Measurements from ENCODE around the gene ZRANB3. TPM values are rescaled to one million over a fixed set of nuclear protein-coding genes. Genes with fewer than 3 reads are reported as not detected.
"Not testable (repeated sequence)": the region's sequence is repeated elsewhere in the genome, so short reads cannot be mapped to it uniquely, and the experiment has no call there.

ZRANB3 gene
- total RNA-seq, 1 experiment from 2014 or later = 13.6 TPM

DNA sequence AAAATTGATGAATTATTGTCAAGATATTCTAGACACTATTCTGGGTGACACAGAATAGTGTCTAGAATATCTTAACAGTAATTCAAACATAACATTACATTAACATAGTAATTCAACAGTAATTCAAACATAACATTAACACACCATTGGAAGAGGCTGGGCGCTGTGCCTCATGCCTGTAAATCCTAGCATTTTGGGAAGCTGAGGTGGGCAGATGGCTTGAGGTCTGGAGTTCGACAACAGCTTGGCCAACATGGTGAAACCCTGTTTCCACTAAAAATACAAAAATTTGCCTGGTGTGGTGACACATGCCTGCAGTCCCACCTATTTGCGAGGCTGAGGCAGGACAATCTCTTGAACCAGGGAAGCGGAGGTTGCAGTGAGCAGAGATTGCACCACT lies 195.8 kb downstream of the ZRANB3 start:
- no peak for DNase-seq (ENCODE audit: low spot score)

DNA sequence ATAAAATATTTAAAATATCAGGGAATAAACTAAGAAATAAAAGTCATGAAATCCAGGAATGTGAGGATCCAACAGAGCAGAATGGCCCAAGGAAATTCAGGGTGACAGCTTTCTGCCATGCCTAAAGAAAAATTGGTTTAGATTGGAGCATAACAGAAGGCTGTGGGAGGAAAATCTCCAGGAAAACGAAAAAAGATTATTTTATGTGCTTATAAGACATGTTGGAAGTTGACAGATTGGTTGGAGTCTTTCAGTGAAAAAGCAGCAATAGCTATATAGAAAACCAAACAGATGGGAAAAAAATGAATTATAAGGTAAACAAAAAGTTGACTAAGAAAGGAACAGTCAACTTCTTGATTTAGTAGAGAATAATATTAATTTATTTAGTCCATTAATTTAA lies 203.9 kb downstream of the ZRANB3 start:
- no peak for DNase-seq (ENCODE audit: low spot score)

DNA sequence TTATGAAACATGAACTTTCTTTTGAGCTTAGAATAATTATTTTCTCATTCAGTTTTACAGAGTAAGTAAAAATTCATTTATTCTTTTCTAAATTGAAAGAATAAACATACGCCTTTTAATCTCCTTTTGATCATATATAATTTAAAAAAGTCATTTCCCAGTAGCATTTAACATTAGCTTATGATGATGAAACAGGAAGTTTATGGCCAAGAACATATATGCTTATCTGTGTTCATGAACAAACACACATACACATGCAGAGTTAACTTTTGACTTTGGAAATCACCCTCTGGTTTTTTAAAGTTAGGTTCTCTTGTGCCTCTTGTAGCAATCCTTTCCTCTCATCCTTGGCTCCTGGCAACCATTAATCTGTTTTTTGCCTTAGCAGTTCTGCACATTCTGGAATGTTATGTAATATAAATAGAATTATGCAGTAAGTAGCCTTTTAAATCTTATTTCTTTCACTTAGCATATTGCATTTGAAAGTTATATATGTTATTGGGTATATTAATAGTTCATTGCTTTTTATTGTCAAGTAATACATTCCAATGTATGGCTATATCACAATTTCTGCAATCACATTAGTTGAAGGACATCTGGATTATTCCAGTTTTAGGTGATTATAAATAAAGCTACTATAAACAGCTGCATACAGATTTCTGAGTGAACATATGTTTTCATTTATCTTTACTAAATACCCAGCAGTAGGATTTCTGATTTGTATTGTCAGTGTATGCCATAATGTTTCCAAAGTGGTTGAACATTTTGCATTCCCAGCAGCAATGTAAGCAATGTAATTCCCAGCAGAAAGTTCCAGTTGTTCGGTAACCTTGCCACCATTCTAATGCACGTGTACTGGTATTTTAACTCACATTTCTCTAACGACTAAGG lies 210.3 kb downstream of the ZRANB3 start:
- no peak for DNase-seq (ENCODE audit: low spot score)

DNA sequence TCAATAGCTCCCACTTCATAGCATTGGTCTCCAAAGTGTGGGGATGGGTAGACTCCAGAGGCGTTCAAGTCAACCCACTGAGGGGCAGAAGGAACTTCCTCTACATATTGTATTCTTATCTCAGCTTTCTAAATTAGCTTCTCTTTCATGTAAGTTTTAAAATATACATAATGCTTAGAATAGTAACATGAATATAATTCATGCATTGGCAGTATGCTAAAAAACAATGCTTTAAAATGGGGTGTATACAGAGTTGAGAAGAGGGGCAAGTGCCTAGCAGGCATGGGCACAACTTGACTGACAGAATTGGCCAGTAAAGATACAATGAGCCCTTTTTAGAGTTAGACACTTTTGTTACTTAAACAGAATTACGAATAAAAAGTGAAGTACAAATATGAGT lies 212.2 kb downstream of the ZRANB3 start:
- DNase-seq (ENCODE audit: low spot score) = no peak

DNA sequence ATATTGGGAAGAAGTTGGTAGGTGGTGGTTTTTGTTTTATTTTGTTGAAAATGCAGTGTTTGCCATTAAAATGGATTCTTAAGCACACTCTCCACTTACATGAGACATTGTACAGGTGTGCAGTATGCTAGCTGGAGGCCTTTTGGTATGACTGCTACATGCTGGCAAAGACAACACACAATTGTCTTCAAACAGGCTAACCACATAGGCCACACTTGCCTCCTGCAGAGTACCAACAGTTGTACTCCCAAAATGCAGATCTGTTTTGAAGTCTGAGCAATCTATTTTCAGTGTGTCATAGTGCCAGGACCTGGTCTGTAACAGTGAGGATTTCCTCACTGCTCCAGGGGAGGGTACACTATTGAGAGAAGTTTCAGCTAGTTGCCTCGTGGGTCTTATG lies 213.6 kb downstream of the ZRANB3 start:
- no peak for DNase-seq (ENCODE audit: low spot score)

DNA sequence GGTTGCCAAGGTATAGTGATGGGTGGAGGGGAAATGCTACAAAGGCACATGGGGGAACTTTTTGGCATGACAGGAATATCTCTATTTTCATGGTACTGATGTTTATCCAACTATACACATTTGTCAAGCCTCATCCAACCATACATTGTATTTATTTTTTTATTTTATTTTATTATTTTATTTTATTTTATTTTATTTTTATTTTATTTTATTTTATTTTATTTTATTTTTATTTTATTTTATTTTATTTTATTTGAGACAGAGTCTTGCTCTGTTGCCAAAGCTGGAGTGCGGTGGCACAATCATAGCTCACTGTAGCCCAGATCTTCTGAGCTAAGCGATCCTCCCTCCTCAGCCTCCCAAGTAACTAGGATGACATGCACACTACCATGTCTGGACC lies 219.1 kb downstream of the ZRANB3 start:
- DNase-seq (ENCODE audit: low spot score) = no peak

DNA sequence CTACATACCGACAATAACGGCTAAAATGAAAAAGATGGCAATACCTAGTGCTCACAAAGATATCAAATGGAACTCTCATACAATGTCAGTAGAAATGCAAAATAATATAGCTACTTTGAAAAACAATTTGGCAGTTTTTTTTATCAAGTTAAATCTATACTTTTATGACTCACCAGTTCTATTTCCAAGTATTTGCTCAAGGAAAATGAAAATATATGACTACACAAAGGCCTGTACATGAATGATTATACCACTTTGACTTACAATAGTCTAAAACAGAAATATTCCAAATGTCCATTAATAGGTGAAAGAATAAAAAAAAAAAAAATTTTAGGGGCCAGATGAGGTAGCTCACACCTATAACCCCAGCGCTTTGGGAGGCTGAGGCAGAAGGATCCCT lies 219.8 kb downstream of the ZRANB3 start:
- no peak for DNase-seq (ENCODE audit: low spot score)

DNA sequence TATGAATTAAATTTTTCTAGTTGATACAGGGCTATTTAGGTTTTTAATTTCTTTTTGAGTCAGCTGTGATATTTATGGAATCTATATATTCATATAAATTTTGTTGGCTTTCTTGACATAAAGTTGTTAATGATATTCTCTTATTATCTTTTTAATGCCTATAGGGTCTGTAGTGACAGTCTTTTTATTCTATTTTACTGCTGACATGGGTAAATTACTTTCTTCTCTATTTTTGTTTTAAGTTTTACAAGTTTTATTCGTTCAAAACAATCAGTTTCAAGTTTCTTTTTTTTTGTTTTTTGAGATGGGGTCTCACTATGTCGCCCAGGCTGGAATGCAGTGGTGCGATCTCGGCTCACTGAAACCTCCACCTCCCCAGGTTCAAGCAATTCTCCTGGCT lies 226.3 kb downstream of the ZRANB3 start:
- no peak for DNase-seq (ENCODE audit: low spot score)

DNA sequence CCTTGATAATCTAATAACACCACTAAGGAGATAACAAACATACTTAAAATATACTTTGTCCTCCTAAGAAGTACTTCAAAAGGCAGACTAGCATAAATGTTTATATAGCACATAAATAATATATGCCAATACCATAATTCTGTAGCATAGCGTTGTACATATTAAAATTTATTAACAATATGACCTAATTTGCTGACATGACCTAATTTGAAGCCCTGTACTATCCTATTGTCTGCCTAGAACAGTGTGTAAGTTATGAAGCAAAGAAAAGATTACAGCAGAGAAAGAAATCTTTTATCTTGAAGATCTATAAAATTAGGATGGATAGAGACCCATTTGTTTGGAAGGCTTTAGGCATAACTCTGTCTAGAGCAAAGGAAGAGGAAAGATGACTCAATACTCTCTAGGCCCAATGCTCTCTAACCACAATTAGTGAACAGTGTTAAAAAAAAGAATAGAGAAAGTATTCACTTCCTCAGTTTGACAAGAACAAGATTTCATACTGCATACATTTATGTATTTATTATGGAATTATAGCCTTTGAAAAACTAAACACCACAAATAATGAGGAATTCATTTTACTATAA lies 231.3 kb downstream of the ZRANB3 start:
- DNase-seq (ENCODE audit: low spot score) = no peak

DNA sequence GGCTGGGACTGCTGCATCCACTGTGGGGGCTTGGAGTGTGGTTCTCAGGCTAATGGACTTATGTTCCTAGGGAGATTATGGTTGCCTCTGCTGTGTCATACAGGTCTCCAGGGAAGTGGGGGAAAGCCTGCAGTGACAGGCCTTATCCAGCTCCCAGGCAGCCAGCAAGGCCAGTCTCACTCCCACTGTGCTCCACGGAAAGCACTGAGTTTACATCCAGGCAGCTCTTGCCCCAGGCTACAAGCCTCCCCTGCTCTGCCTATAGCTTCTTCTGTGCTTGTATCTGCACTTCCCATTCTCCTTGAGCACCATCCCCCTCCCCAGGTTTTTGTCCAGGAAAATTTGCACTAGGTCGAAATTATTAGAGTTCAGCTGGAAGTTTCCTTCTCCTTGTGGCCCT lies 231.9 kb downstream of the ZRANB3 start:
- no peak for DNase-seq (ENCODE audit: low spot score)

DNA sequence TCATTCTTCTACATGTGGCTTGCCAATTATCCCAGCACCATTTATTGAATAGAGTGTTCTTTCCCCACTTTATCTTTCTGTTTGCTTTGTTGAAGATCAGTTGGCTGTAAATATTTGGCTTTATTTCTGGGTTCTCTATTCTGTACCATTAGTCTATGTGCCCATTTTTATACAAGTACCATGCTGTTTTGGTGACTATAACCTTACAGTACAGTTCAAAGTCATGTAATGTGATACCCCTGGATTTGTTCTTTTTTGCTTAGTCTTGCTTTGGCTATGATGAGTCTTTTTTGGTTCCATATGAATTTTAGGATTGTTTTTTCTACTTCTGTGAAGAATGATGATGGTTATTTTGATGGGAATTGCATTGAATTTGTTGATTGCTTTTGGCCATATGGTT lies 243.9 kb downstream of the ZRANB3 start:
- not testable (repeated sequence) for DNase-seq (ENCODE audit: low spot score)

DNA sequence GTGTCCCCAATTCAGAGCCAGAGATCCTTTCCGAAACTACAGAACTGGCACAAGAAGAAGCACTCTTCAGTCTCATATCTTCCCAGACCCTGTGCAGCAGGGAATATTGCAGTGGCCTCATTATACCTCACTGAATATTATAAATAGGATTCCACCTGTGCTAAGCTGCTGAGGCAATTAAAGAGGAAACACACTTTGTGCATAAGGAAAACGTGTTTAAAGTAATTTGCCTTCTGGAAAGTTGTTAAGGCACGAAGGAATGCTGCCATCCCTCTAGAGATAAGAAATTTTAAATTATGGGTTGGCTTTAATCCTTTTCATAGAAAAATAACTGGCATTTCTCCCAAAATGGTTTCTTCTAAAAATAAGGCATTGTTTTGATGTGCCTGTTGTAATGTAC lies 245.6 kb downstream of the ZRANB3 start:
- DNase-seq (ENCODE audit: low spot score) = no peak

DNA sequence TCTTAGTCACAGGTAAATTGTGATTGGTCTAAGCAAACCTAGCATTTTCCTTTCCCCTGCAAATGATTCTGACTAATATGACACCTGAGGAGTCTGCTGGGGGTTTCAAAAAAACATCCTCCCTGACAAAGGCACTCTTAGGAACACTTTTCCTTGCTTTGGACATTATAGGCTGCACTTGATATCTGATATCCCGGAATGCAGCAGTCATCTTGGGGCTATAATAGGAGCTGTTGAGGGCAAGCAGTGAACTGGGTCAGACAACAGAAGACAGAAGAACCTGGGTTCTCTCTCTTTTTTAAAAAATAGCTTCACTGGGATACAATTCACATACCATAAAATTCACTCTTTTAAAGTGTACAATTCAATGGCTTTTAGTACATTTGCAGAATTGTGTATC lies 249.6 kb downstream of the ZRANB3 start:
- DNase-seq (ENCODE audit: low spot score) = no peak

DNA sequence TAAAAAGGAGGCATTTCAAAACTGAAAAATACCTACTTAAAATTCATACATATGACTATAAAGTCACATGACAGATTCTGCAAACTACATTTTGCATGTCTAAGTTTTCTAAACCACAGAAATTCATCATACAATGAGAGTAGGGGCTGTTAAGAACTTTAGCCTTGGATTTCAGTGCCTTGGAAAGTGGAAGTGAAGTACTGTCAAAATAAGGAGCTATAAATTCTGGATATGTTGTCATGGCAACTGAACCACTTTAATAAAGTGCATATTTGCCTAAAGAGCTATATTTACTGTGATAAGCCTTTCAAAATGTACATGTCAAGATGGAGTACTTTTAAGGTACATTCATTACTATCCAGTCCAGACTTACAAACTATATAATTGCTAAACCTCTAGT lies 251.8 kb downstream of the ZRANB3 start:
- DNase-seq (ENCODE audit: low spot score) = no peak

DNA sequence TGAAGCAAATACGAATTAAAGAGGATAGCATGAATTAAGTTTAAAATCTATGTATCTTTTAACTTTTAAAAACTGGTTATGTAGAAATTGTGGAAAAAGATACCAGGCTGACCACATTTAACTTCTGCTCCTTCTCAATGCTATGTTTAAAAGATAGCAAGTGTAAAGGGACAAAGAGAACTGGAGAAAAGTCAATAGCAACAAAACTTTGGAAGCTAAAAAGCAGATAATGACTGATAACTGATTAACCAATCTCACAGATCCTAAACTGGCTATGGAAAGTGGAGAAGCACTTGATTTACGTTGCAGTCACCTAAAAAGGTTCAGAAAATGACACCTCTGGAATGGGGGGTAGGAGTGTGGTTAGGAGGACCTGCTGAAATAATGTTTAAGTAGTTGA lies 254.5 kb downstream of the ZRANB3 start:
- DNase-seq (ENCODE audit: low spot score) = no peak

DNA sequence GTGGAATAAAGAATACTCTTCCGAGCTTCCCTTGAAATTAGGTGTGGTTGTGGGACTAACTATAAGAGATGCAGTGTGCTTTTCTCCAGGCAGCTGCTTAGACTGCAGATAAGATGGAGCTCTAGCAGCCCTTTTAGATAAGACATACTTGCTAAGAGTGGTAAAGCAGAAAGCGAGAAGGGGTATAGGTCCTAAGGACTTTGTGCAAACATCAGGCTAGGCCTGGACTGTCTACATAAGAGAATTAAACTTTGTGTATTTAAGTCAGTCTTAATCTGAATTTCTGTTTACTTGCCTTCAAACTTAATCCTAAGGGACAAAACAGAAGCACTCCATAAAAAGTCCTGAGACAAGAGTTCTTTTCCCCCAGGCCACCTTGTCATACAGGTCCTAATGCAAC lies 260.0 kb downstream of the ZRANB3 start:
- DNase-seq (ENCODE audit: low spot score) = no peak

DNA sequence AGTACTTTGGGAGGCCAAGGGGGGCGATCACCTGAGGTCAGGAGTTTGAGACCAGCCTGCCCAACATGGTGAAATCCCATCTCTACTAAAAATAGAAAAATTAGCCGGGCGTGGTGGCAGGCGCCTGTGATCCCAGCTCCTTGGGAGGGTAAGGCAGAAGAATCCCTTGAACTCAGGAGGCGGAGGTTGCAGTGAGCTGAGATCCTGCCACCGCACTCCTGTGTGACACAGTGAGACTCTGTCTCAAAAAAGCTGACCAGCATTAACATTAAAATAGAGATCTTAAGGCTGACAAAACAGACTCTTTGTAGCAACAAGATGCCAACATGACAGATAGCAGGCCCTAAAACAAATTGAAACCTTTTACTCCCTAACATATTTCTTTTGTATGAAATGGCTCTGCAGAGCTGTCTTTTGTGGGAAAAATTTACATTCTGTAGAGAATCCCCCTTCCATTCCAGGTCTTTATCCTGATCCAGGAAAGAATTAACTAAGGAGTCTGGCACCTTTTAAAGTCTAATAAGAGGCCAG lies 265.0 kb downstream of the ZRANB3 start:
- no peak for DNase-seq (ENCODE audit: low spot score)

DNA sequence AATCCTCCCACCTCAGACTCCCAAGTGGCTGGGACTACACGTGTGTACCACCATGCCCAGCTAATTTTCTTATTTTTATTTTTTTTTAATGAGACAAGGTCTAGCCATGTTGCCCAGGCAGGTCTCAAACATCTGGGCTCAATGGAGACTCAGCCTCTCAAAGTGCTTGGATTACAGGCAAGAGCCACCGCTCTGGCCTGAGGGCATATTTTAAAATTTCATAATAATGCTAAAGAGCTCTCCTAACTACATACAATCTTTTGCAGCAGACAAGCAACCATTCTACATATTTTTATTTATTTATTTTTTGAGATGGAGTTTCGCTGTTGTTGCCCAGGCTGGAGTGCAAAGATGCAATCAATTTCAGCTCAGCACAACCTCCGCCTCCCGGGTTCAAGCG lies 271.9 kb downstream of the ZRANB3 start:
- no peak for DNase-seq (ENCODE audit: low spot score)

DNA sequence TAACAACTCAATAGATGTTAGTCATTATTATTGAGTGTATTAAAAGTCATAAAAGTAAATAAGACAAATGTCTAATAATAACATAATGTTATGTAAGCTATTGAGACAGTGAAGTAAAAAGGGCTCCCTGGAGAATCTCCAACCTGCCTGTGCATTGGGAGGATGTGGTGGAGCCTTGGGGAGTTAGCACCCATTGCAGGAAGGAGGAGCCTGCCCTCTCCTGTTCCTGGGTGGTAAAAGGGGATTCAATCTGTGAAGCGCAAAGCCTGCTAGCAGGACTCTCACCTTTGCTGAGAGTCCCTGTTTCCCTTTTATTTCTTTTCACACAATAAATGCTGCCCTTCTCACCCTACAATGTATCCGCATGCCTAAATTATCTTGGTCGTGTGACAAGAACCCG lies 272.8 kb downstream of the ZRANB3 start:
- no peak for DNase-seq (ENCODE audit: low spot score)

DNA sequence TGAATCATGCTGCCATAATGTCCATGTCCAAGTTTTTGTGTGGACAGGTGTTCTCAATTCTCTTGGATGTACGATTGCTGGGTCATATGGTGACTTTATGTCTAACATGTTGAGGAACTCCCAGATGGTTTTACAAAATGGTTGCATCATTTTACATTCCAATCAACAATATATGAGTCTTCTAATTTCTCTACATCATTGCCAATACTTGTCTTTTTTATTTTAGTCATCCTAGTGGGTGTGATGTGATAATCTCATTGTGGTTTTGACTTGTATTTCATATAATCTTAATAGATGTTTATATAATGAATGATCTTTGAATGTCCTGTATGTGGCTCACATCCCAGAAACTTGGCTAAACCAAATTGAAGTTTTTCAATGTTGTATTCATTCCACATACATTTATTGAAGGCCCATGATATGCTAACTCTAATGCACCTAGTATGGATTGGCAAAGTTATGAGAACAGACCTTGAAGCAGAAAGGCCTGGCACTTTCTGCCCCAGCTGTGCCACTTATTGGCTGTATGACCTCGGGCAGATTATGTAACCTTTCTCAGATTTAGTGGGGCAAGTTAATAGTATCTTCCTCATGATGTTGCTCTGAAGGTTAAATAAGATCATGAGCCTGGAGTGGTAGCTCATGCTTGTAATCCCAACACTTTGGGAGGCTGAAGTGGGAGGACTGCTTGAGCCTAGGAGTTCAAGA lies 273.5 kb downstream of the ZRANB3 start:
- DNase-seq (ENCODE audit: low spot score) = no peak

DNA sequence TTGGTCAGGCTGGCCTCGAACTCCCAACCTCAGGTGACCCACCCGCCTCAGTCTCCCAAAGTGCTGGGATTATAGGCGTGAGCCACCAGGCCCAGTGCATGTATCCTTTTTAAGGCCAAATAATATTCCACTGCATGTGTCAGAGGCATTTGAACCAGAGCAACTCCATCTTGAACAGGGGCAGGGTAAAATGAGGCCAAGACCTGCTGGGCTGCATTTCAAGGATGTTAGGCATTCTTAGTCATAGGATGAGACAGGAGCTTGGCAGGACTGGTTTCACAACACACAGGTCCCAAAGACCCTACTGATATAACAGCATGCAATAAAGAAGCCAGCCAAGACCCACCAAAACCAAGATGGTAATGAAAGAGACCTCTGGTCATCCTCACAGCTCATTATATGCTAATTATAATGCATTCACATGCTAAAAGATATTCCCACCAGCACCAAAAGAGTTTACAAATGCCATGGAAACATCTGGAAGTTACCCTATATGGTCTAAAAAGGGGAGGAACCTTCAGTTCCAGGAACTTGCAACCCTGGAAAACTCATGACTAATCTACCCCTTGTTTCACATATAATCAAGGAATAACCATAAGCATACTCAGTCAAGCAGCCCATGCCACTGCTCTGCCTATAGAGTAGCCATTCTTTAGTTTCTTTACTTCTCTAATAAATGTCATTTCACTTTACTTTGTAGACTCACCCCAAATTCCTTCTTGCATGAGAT lies 274.3 kb downstream of the ZRANB3 start:
- no peak for DNase-seq (ENCODE audit: low spot score)

DNA sequence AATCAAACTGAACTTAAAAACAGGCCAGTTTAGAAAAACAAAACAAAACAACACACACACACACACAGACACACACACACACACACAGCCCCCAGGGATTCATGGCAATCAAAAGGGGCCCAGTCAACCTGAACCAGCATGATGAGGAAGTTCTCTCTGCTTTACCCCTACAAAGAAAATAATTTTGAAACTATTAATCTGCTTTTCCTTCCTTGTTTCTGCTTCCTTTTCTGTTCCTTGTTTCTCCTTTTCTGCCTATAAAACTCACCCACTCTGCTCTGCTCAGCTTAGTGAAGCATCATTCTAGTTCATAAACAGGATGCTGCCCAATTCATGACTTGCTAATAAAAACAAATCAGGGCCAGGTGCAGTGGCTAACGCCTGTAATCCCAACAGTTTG lies 275.8 kb downstream of the ZRANB3 start:
- DNase-seq (ENCODE audit: low spot score) = no peak

All from H4 (cell line).